Glutamatergic neuron (in vitro differentiated cells): Measurements from ENCODE around the gene GLE1. TPM values are rescaled to one million over a fixed set of nuclear protein-coding genes. Genes with fewer than 3 reads are reported as not detected.
A peak's percentile ranks its signal among the peaks of the same experiment; 100 is the strongest.
"Not testable (repeated sequence)": the region's sequence is repeated elsewhere in the genome, so short reads cannot be mapped to it uniquely, and the experiment has no call there.

Experiments
- DNase-seq: peaks from one replicate; pipeline ENCODE4 v3.0.0; 2022
- H3K27ac Mint-ChIP-seq: one replicate; pipeline ENCODE4 v1.8.0; 2020; ENCODE audit warnings: mild to moderate bottlenecking, mixed read lengths, inconsistent platforms; ENCODE audit not compliant: unreplicated experiment
- H3K27me3 Mint-ChIP-seq: one replicate; pipeline ENCODE4 v1.8.0; 2020; ENCODE audit warnings: mild to moderate bottlenecking, moderate library complexity, mixed read lengths, inconsistent platforms; ENCODE audit not compliant: unreplicated experiment
- H3K36me3 Mint-ChIP-seq: one replicate; pipeline ENCODE4 v1.8.0; 2020; ENCODE audit warnings: mild to moderate bottlenecking, mixed read lengths, inconsistent platforms; ENCODE audit not compliant: unreplicated experiment
- H3K4me1 Mint-ChIP-seq: one replicate; pipeline ENCODE4 v1.8.0; 2020; ENCODE audit warnings: mild to moderate bottlenecking, low read depth, mixed read lengths, inconsistent platforms; ENCODE audit not compliant: unreplicated experiment
- H3K4me3 Mint-ChIP-seq: one replicate; pipeline ENCODE4 v1.8.0; 2020; ENCODE audit warnings: mild to moderate bottlenecking, mixed read lengths, inconsistent platforms; ENCODE audit not compliant: unreplicated experiment
- H3K9me3 Mint-ChIP-seq: one replicate; pipeline ENCODE4 v1.8.0; 2020; ENCODE audit warnings: mild to moderate bottlenecking, moderate library complexity, mixed read lengths, inconsistent platforms; ENCODE audit not compliant: unreplicated experiment
- CTCF ChIP-seq: fragments of 200-600 bp; sonication (generic); IDR thresholded peaks from one replicate; pipeline ENCODE4 v1.5.0; 2021; ENCODE audit not compliant: partially characterized antibody, unreplicated experiment
- total RNA-seq: library from RNA; stranded (reverse); fragmentation: NEBNext Ultra II Directional; extraction: Animal tissue kit (Norgen Biotek cat#: 25700); gene quantifications from one replicate; pipeline ENCODE4 v1.2.1, GENCODE V29; 2021; ENCODE audit not compliant: unreplicated experiment

GLE1 gene
- total RNA-seq, 1 donor from 2014 or later: 11.0 TPM

GRCh38 chr9:128503870-128504269 lies 649 bp upstream of the GLE1 start:
- no peak for DNase-seq
- Mint-ChIP-seq H3K4me3 (peak overlapping the region; percentile 80), H3K27ac (no peak overlapping the region), H3K27me3 (no peaks in the 10 kb centered on the region), H3K36me3 (no peaks in the 10 kb centered on the region), H3K9me3 (peaks cover 2% of the 10 kb centered on the region), H3K4me1 (peaks cover 8% of the 10 kb centered on the region)
- TF ChIP-seq CTCF: no peak

GRCh38 chr9:128505414-128505765 lies 871 bp downstream of the GLE1 start:
- H3K9me3 Mint-ChIP-seq: peaks cover 2% of the 10 kb centered on the region
- no peaks in the 10 kb centered on the region for H3K36me3 Mint-ChIP-seq
- no peak for DNase-seq
- no peak for TF ChIP-seq CTCF
- peak overlapping the region; percentile 99 for H3K4me3 Mint-ChIP-seq
- H3K4me1 Mint-ChIP-seq: peaks cover 8% of the 10 kb centered on the region
- no peak overlapping the region for H3K27ac Mint-ChIP-seq
- no peaks in the 10 kb centered on the region for H3K27me3 Mint-ChIP-seq

GRCh38 chr9:128505906-128506305 lies 1.4 kb downstream of the GLE1 start:
- H3K36me3 Mint-ChIP-seq, H3K27ac Mint-ChIP-seq, H3K27me3 Mint-ChIP-seq, H3K4me1 Mint-ChIP-seq, DNase-seq, H3K9me3 Mint-ChIP-seq: not testable (repeated sequence)
- H3K4me3 Mint-ChIP-seq: peak overlapping the region; percentile 99

GRCh38 chr9:128512820-128513219 lies 8.3 kb downstream of the GLE1 start:
- Mint-ChIP-seq H3K4me3 (no peak overlapping the region), H3K27me3 (no peaks in the 10 kb centered on the region), H3K4me1 (no peaks in the 10 kb centered on the region), H3K36me3 (no peaks in the 10 kb centered on the region), H3K9me3 (no peaks in the 10 kb centered on the region), H3K27ac (no peak overlapping the region)
- TF ChIP-seq CTCF: no peak
- no peak for DNase-seq

GRCh38 chr9:128521956-128522355 lies 17.4 kb downstream of the GLE1 start:
- Mint-ChIP-seq H3K4me1 (peaks cover 3% of the 10 kb centered on the region), H3K9me3 (no peaks in the 10 kb centered on the region), H3K27ac (no peak overlapping the region), H3K36me3 (no peaks in the 10 kb centered on the region), H3K4me3 (no peak overlapping the region), H3K27me3 (peaks cover 2% of the 10 kb centered on the region)
- no peak for DNase-seq
- TF ChIP-seq CTCF: no peak
